Kidney (tissue), 14 donors: ENCODE measurements around the gene KLHL2. TPM values are rescaled to one million over a fixed set of nuclear protein-coding genes. Genes with fewer than 3 reads are reported as not detected.
"Not testable (repeated sequence)": the region's sequence is repeated elsewhere in the genome, so short reads cannot be mapped to it uniquely, and the experiment has no call there.

ENCODE experiments used
- DNase-seq, 5 donors: peaks; one replicate each; pipeline ENCODE4 v3.0.0-alpha.2; 2013 to 2020
- FAIRE-seq: peaks from 2 replicates; lab custom pipeline; 2012; peaks lifted over from hg19 to GRCh38; lab: Jason Lieb, UNC
- H3K27ac ChIP-seq, 2 donors: one replicate each; pipeline ENCODE4 v1.7.0; 2013; ENCODE audit warnings: low read depth in 2 of 2, low read length in 2 of 2, inconsistent platforms in 1 of 2
- H3K27me3 ChIP-seq: one replicate; pipeline ENCODE4 v1.7.1; 2013; ENCODE audit warnings: low read length, inconsistent platforms; ENCODE audit not compliant: control insufficient read depth, insufficient read depth
- H3K36me3 ChIP-seq, 3 donors: one replicate each; pipeline versions ENCODE4 v1.7.0 to v1.7.1; 2013; ENCODE audit warnings: low read length in 3 of 3, control low read depth in 1 of 3, inconsistent platforms in 1 of 3; ENCODE audit not compliant: insufficient read depth in 3 of 3, control insufficient read depth in 2 of 3
- H3K4me1 ChIP-seq, 3 donors: one replicate each; pipeline versions ENCODE4 v1.7.0 to v1.7.1; 2013; ENCODE audit warnings: low read length in 3 of 3, inconsistent platforms in 1 of 3, low read depth in 1 of 3; ENCODE audit not compliant: control insufficient read depth in 2 of 3, insufficient read depth in 2 of 3
- H3K4me3 ChIP-seq, 3 donors: one replicate each; pipeline versions ENCODE4 v1.7.0 to v1.8.1; 2013; ENCODE audit warnings: low read length in 3 of 3, control low read depth in 1 of 3, inconsistent platforms in 1 of 3
- H3K9ac ChIP-seq, 3 donors: one replicate each; pipeline versions ENCODE4 v1.7.0 to v1.7.1; 2013; ENCODE audit warnings: low read length in 3 of 3, control low read depth in 1 of 3, inconsistent platforms in 1 of 3
- H3K9me3 ChIP-seq, 3 donors: one replicate each; pipeline versions ENCODE4 v1.7.0 to v1.7.1; 2013; ENCODE audit warnings: low read length in 3 of 3, control low read depth in 1 of 3, inconsistent platforms in 1 of 3; ENCODE audit not compliant: control insufficient read depth in 2 of 3, insufficient read depth in 1 of 3
- CTCF ChIP-seq: IDR thresholded peaks from 3 replicates; pipeline ENCODE4 v1.5.1; 2012; ENCODE audit warnings: mild to moderate bottlenecking, moderate library complexity, borderline replicate concordance; ENCODE audit not compliant: insufficient read depth; ENCODE audit errors: extremely low read depth
- intact Hi-C: fragments of 100-400 bp; cut with DNase I; formaldehyde crosslinking; loops from one replicate; pipeline ENCODE4 v1.11.1; 2022
- polyA plus RNA-seq: library from polyadenylated mRNA; stranded (reverse); fragments of 350-450 nt; fragmentation: Illumina TruSeq; extraction: RNeasy Lipid Tissue Mini Kit (QIAGEN cat#74804); gene quantifications from one replicate; pipeline ENCODE4 v1.2.3, GENCODE V29; 2014; ENCODE audit warnings: low read depth, low replicate concordance; ENCODE audit not compliant: insufficient read depth
- total RNA-seq: library from RNA; stranded (reverse); fragmentation: NEBNext Ultra II Directional; extraction: Animal tissue kit (Norgen Biotek cat#: 25700); gene quantifications from one replicate; pipeline ENCODE4 v1.2.1, GENCODE V29; 2021
- donor health status: control.
- donor health status: control.
- donor health status: control.
- donor health status: control.
- donor health status: control.
- donor health status: DM: yes; HTN: yes; CAD: no.
- donor health status: Normal renal cell carcinoma (clear cell type).

KLHL2 gene
- total and polyA plus RNA-seq, 2 donors from 2014 or later: 11.5 to 44.4 TPM

DNA sequence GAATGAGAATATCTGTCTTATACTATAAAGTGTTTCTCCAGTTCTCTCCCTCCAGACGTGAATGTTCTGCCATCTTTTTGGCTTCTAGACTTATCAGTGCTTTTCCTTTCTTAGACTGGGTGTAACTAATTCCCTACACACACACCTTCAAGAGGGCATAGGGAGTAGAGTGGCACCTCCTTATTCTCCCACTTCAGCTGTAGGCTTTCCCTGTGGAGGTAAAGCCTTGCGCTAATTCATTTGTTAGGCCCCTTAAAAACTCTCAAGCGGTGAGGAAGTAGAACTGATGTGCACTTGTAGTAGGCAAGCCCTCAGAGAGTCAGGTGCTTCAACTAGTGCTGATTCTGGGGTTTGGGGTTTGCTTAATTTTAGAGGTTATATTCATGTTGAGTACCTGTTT is 10.0 kb downstream of the KLHL2 start:
- intact Hi-C loops: no loop called here
- Histone ChIP-seq H3K4me1 (peaks cover 0 to 11% (median 2%) of the 10 kb centered on the region in 3 donors), H3K27me3 (no peaks in the 10 kb centered on the region), H3K36me3 (no peaks in the 10 kb centered on the region), H3K9me3 (no peaks in the 10 kb centered on the region), H3K4me3 (no peak overlapping the region), H3K27ac (no peak overlapping the region), H3K9ac (no peak overlapping the region)
- no peak for FAIRE-seq
- no peak for TF ChIP-seq CTCF
- DNase-seq: no peak

DNA sequence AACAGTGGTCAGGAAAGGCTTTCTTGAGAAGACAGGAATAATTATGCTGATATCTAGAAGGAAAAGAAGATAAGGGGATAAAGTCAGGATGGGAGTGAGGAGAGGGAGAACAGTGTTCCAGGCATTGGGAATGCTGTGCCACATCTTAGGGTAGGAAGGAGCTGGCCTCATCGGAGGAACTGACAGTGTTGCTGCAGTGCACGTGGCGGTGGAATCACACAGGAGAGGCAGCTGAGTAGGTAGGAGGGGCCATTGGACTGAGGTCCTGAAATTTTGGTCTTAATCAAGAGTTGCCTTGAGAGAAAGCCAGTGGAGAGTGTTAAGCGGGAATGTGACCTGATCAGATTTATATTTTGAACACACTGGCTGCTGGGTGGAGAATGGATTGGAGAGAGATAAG is 13.9 kb downstream of the KLHL2 start:
- FAIRE-seq, H3K36me3 ChIP-seq, H3K4me3 ChIP-seq, H3K27me3 ChIP-seq, H3K9me3 ChIP-seq, H3K9ac ChIP-seq, intact Hi-C loops, DNase-seq: not testable (repeated sequence)
- Histone ChIP-seq H3K4me1 (peaks cover 0 to 15% (median 6%) of the 10 kb centered on the region in 3 donors), H3K27ac (peak overlapping the region in 1 of 2 donors; percentile 9)

GRCh38 chr4:165221993-165222650 is 14.8 kb downstream of the KLHL2 start:
- Histone ChIP-seq H3K4me1 (peaks cover 0 to 15% (median 6%) of the 10 kb centered on the region in 3 donors), H3K27ac (peak overlapping the region; percentile 66 to 70)
- intact Hi-C loops, H3K9ac ChIP-seq, H3K27me3 ChIP-seq, DNase-seq, H3K4me3 ChIP-seq, H3K36me3 ChIP-seq, H3K9me3 ChIP-seq: not testable (repeated sequence)
- peak; percentile 59 for FAIRE-seq

GRCh38 chr4:165222651-165222994 is 15.3 kb downstream of the KLHL2 start:
- DNase-seq: peak in 1 of 5 donors; percentile 44
- Histone ChIP-seq H3K36me3 (no peaks in the 10 kb centered on the region), H3K9ac (no peak overlapping the region), H3K4me3 (no peak overlapping the region), H3K27ac (peak overlapping the region; percentile 66 to 70), H3K4me1 (peaks cover 0 to 15% (median 6%) of the 10 kb centered on the region in 3 donors), H3K27me3 (no peaks in the 10 kb centered on the region), H3K9me3 (no peaks in the 10 kb centered on the region)
- FAIRE-seq: peak; percentile 89
- intact Hi-C loops: no loop called here
- TF ChIP-seq CTCF: no peak

- DNase-seq, intact Hi-C loops, H3K9ac ChIP-seq, H3K4me3 ChIP-seq, H3K9me3 ChIP-seq, H3K27me3 ChIP-seq, H3K27ac ChIP-seq, FAIRE-seq, H3K4me1 ChIP-seq, H3K36me3 ChIP-seq: not testable (repeated sequence)
Observed at GRCh38 chr4:165227401-165227800, 20.0 kb downstream of the KLHL2 start.

- H3K4me1 ChIP-seq, H3K36me3 ChIP-seq, intact Hi-C loops, FAIRE-seq, H3K9ac ChIP-seq, H3K27ac ChIP-seq, H3K9me3 ChIP-seq, H3K27me3 ChIP-seq, H3K4me3 ChIP-seq: not testable (repeated sequence)
- peak in 1 of 5 donors; percentile 16 for DNase-seq
Observed at GRCh38 chr4:165229490-165230200, 22.3 kb downstream of the KLHL2 start.
